GM23248 (cell line): ENCODE results near the gene CTIF.

Experiments
- EZH2 ChIP-seq: fragments of 200-600 bp; sonication (generic); IDR thresholded peaks from 2 replicates; pipeline ENCODE4 v1.6.1; 2018; ENCODE audit warnings: antibody characterized with exemption, mild to moderate bottlenecking; ENCODE audit not compliant: insufficient read depth, poor library complexity, severe bottlenecking
- EZH2phosphoT487 ChIP-seq: fragments of 200-600 bp; sonication (generic); IDR thresholded peaks from 2 replicates; pipeline ENCODE4 v1.6.1; 2018; ENCODE audit warnings: antibody characterized with exemption, moderate library complexity, mild to moderate bottlenecking, low read depth; ENCODE audit not compliant: insufficient read depth

- TF ChIP-seq EZH2phosphoT487 (no peak), EZH2 (no peak)
Observed at GRCh38 chr18:48575658-48576456, 37.0 kb downstream of the CTIF start.
